ENCODE measurements around the gene POLR2H. TPM values are rescaled to one million over a fixed set of nuclear protein-coding genes. Genes with fewer than 3 reads are reported as not detected.

The POLR2H gene
- polyA plus RNA-seq, 1 of the 3 experiments (the other 2 are of a cell fraction): 206 TPM

DNA sequence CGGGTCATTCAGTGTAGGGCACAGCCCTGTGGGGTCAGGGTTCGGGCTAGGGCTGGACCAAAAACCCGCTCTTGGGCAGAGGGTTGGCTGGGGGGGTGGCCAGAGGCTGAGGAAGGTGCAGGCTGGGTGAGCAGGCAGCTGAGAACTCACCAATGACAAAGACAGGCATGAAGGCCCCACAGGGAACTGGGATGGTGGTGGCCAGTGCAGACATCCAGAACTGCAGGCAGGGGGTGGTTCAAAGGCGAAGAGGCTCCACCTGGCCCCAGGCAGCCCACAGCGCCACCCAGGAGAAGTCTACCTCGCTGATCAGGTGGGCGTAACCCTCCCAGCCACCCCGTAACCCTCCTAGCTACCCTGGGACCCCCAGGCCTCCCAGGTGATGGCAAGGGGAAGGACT lies 6.8 kb upstream of the POLR2H start:
- TF ChIP-seq EP300 (IDR thresholded peaks at IDR 0.05; ENCODE audit: borderline replicate concordance in 1 of 2, low read depth in 1 of 2, low read length in 1 of 2) (no peak), CHD2 (IDR thresholded peaks at IDR 0.05; ENCODE audit: low read length, partially characterized antibody) (no peak), JUND (IDR thresholded peaks at IDR 0.05) (no peak), MEF2A (IDR thresholded peaks at IDR 0.05; ENCODE audit: borderline replicate concordance, low read depth) (no peak), RCOR1 (IDR thresholded peaks at IDR 0.05; ENCODE audit: low read length) (no peak), FOXJ3 (CRISPR knock-in tag; IDR thresholded peaks at IDR 0.05) (no peak)
- TF ChIP-seq, protein P1, sequence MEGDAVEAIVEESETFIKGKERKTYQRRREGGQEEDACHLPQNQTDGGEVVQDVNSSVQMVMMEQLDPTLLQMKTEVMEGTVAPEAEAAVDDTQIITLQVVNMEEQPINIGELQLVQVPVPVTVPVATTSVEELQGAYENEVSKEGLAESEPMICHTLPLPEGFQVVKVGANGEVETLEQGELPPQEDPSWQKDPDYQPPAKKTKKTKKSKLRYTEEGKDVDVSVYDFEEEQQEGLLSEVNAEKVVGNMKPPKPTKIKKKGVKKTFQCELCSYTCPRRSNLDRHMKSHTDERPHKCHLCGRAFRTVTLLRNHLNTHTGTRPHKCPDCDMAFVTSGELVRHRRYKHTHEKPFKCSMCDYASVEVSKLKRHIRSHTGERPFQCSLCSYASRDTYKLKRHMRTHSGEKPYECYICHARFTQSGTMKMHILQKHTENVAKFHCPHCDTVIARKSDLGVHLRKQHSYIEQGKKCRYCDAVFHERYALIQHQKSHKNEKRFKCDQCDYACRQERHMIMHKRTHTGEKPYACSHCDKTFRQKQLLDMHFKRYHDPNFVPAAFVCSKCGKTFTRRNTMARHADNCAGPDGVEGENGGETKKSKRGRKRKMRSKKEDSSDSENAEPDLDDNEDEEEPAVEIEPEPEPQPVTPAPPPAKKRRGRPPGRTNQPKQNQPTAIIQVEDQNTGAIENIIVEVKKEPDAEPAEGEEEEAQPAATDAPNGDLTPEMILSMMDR (IDR thresholded peaks at IDR 0.05): no peak
- TF ChIP-seq, protein P2, sequence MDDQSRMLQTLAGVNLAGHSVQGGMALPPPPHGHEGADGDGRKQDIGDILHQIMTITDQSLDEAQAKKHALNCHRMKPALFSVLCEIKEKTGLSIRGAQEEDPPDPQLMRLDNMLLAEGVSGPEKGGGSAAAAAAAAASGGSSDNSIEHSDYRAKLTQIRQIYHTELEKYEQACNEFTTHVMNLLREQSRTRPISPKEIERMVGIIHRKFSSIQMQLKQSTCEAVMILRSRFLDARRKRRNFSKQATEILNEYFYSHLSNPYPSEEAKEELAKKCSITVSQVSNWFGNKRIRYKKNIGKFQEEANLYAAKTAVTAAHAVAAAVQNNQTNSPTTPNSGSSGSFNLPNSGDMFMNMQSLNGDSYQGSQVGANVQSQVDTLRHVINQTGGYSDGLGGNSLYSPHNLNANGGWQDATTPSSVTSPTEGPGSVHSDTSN (IDR thresholded peaks at IDR 0.05): no peak
- Histone ChIP-seq H3K36me3 (replicated peaks in 1 of 2; ENCODE audit: control insufficient read depth in 1 of 2, insufficient read depth in 2 of 2, low read length in 1 of 2) (peaks cover under 1 to 43% of the 10 kb centered on the region in 2 experiments), H3K9ac (no peak overlapping the region), H3K79me2 (ENCODE audit: insufficient read depth) (no peaks in the 10 kb centered on the region), H3K4me1 (ENCODE audit: control insufficient read depth in 1 of 2, insufficient read depth in 2 of 2, low read depth in 1 of 2, low read length in 1 of 2) (peaks cover 0 to 18% of the 10 kb centered on the region in 2 experiments; a peak in 1 of 4 replicates), H3K27me3 (ENCODE audit: insufficient read depth) (no peaks in the 10 kb centered on the region), H3K9me3 (no peaks in the 10 kb centered on the region), H3K4me3 (ENCODE audit: low read depth in 2 of 2, low read length in 1 of 2) (no peak overlapping the region), H2AFZ (ENCODE audit: low read depth) (no peak overlapping the region), H3K4me2 (no peak overlapping the region), H4K20me1 (ENCODE audit: insufficient read depth) (no peaks in the 10 kb centered on the region), H3K9me2 (no peaks in the 10 kb centered on the region), H3K27ac (ENCODE audit: low read depth in 2 of 2, low read length in 1 of 2) (no peak overlapping the region; a peak in 1 of 4 replicates), H3F3A (replicated peaks; ENCODE audit: insufficient read depth) (no peaks in the 10 kb centered on the region)
- no peak for DNase-seq
- ChIA-PET POLR2A (interaction anchor here (1.4 to 1.5 kb wide), 2 partner anchors 9 to 16 kb away, joined by 3 to 4 read pairs; no protein-coding TSS in a partner anchor), CTCF (interaction anchor here (0.7 to 5.3 kb wide), 12 partner anchors 10 to 419 kb away, joined by 3 to 63 read pairs (median 6); partner anchors contain the start of gene FAM131A)
- 77% methylated on average over 4 of the region's 8 CpGs for WGBS (ENCODE audit: low lambda C conversion rate)

GRCh38 chr3:184355261-184356040 lies 6.1 kb upstream of the POLR2H start:
- H3K4me2 ChIP-seq: no peak overlapping the region
- no peaks in the 10 kb centered on the region for H3K27me3 ChIP-seq (ENCODE audit: insufficient read depth)
- no peaks in the 10 kb centered on the region for H3K9me3 ChIP-seq
- no peak overlapping the region for H3K27ac ChIP-seq (ENCODE audit: low read depth in 2 of 2, low read length in 1 of 2)
- no peaks in the 10 kb centered on the region for H3K9me2 ChIP-seq
- CTCF ChIA-PET: interaction anchor here (0.7 to 5.3 kb wide), 8 partner anchors 11 to 418 kb away, joined by 3 to 63 read pairs (median 4); partner anchors contain the start of gene FAM131A
- H3F3A ChIP-seq (replicated peaks; ENCODE audit: insufficient read depth): no peaks in the 10 kb centered on the region
- H4K20me1 ChIP-seq (ENCODE audit: insufficient read depth): no peaks in the 10 kb centered on the region
- no peak for DNase-seq
- 96% methylated on average over 15 of the region's 18 CpGs for WGBS (ENCODE audit: low lambda C conversion rate)
- H2AFZ ChIP-seq (ENCODE audit: low read depth): no peak overlapping the region
- H3K9ac ChIP-seq: no peak overlapping the region
- POLR2A ChIA-PET: no interaction called here
- TF ChIP-seq TCF12 (IDR thresholded peaks at IDR 0.05) (no peak), JUND (IDR thresholded peaks at IDR 0.05) (no peak)
- peaks cover 0 to 43% of the 10 kb centered on the region in 2 experiments for H3K36me3 ChIP-seq (replicated peaks in 1 of 2; ENCODE audit: control insufficient read depth in 1 of 2, insufficient read depth in 2 of 2, low read length in 1 of 2)
- peaks cover 5% of the 10 kb centered on the region; the same call in 1 of the 2 replicates for H3K79me2 ChIP-seq (ENCODE audit: insufficient read depth)
- H3K4me1 ChIP-seq (ENCODE audit: control insufficient read depth in 1 of 2, insufficient read depth in 2 of 2, low read depth in 1 of 2, low read length in 1 of 2): peaks cover 2 to 22% of the 10 kb centered on the region in 2 experiments; a peak in 2 of 4 replicates
- H3K4me3 ChIP-seq (ENCODE audit: low read depth in 2 of 2, low read length in 1 of 2): no peak overlapping the region

Measured in SK-N-SH (cell line).